OCI-LY3 (cell line): Measurements from ENCODE around the gene STX1B.

Experiments used
- H2AFZ ChIP-seq: fragments of 200-600, 300-600 bp; shearing (Covaris generic); 2 replicates; pipeline ENCODE4 v1.6.0; 2014; ENCODE audit warnings: antibody characterized with exemption, low read depth, low read length
- H3K27ac ChIP-seq: fragments of 200-600, 300-600 bp; sonication (generic); 2 replicates; pipeline ENCODE4 v1.5.1; 2014; ENCODE audit warnings: mild to moderate bottlenecking, low read length, moderate library complexity, mixed read lengths
- H3K27me3 ChIP-seq: fragments of 200-600, 300-600 bp; sonication (generic); 2 replicates; pipeline ENCODE4 v1.6.1; 2014; ENCODE audit warnings: low read depth, low read length, mixed read lengths
- H3K36me3 ChIP-seq: fragments of 200-600, 300-600 bp; sonication (generic); replicated peaks from 2 replicates; pipeline ENCODE3; 2014; ENCODE audit warnings: low read depth, low read length, mixed read lengths
- H3K4me1 ChIP-seq: fragments of 300-600, 200-600 bp; sonication (generic); 2 replicates; pipeline ENCODE4 v1.6.1; 2014; ENCODE audit warnings: low read length, mixed read lengths
- H3K4me2 ChIP-seq: fragments of 200-600, 300-600 bp; sonication (generic); 2 replicates; pipeline ENCODE4 v1.6.1; 2014; ENCODE audit warnings: low read length, mixed read lengths
- H3K4me3 ChIP-seq: fragments of 300-600, 200-600 bp; sonication (generic); 2 replicates; pipeline ENCODE4 v1.5.1; 2014; ENCODE audit warnings: antibody characterized with exemption, mild to moderate bottlenecking, low read length, moderate library complexity
- H3K79me2 ChIP-seq: fragments of 300-600, 200-600 bp; shearing (Covaris generic); 2 replicates; pipeline ENCODE4 v1.6.1; 2014; ENCODE audit warnings: mild to moderate bottlenecking, low read length, mixed read lengths
- H3K9ac ChIP-seq: fragments of 300-600, 200-600 bp; shearing (Covaris generic); 2 replicates; pipeline ENCODE4 v1.6.0; 2014; ENCODE audit warnings: mild to moderate bottlenecking, low read length, moderate library complexity
- H3K9me3 ChIP-seq: fragments of 200-600, 300-600 bp; shearing (Covaris generic); 2 replicates; pipeline ENCODE4 v1.6.1; 2014; ENCODE audit warnings: low read length, mixed read lengths; ENCODE audit not compliant: insufficient read depth
- H4K20me1 ChIP-seq: fragments of 200-600, 300-600 bp; sonication (generic); 2 replicates; pipeline ENCODE4 v1.6.1; 2016; ENCODE audit warnings: low read length, mixed read lengths; ENCODE audit not compliant: insufficient read depth
- CTCF ChIP-seq: fragments of 200-600, 300-600 bp; sonication (generic); IDR thresholded peaks from 2 replicates; pipeline ENCODE4 v1.5.1; 2014; ENCODE audit warnings: antibody characterized with exemption, low read length, low read depth
- EZH2phosphoT487 ChIP-seq: fragments of 200-600 bp; shearing (Covaris generic); IDR thresholded peaks from 2 replicates; pipeline ENCODE4 v1.6.1; 2018; ENCODE audit warnings: antibody characterized with exemption, mixed run types, low read depth

Gene STX1B

GRCh38 chr16:30995927-30996323, 14.5 kb downstream of the STX1B start:
- peak overlapping the region; percentile 94 for H3K4me3 ChIP-seq

GRCh38 chr16:30992931-30993816, 17.3 kb downstream of the STX1B start:
- no peaks in the 10 kb centered on the region for H3K36me3 ChIP-seq
- TF ChIP-seq CTCF (no peak), EZH2phosphoT487 (no peak)
- no peaks in the 10 kb centered on the region for H3K9me3 ChIP-seq
- 0 out of 2 replicates have a peak, but pooled peaks cover 7% of the 10 kb centered on the region for H3K27me3 ChIP-seq
- peaks cover 27% of the 10 kb centered on the region for H3K4me1 ChIP-seq
- no peaks in the 10 kb centered on the region for H3K79me2 ChIP-seq
- H4K20me1 ChIP-seq: no peaks in the 10 kb centered on the region
- no peak overlapping the region for H3K27ac ChIP-seq
- H2AFZ ChIP-seq: no peak overlapping the region
- peak overlapping the region; percentile 26; the same call in 1 of the 2 replicates for H3K4me2 ChIP-seq
- H3K4me3 ChIP-seq: no peak overlapping the region
- no peak overlapping the region for H3K9ac ChIP-seq

More at GRCh38 chr16:30995927-30996323, 14.5 kb downstream of the STX1B start:
- H3K27me3 ChIP-seq: 0 out of 2 replicates have a peak, but pooled peaks cover 7% of the 10 kb centered on the region
- peaks cover 19% of the 10 kb centered on the region; the same call in 1 of the 2 replicates for H3K4me1 ChIP-seq
- peak overlapping the region; percentile 100 for H3K4me2 ChIP-seq
- TF ChIP-seq CTCF (no peak), EZH2phosphoT487 (no peak)
- peak overlapping the region; percentile 97 for H3K9ac ChIP-seq
- H3K36me3 ChIP-seq: no peaks in the 10 kb centered on the region
- H3K79me2 ChIP-seq: no peaks in the 10 kb centered on the region
- no peaks in the 10 kb centered on the region for H3K9me3 ChIP-seq
- peak overlapping the region; percentile 63; the same call in 1 of the 2 replicates for H3K27ac ChIP-seq
- no peaks in the 10 kb centered on the region for H4K20me1 ChIP-seq
- H2AFZ ChIP-seq: no peak overlapping the region; the same call in 1 of the 2 replicates

GRCh38 chr16:30992276-30992780, 18.1 kb downstream of the STX1B start:
- no peaks in the 10 kb centered on the region for H3K79me2 ChIP-seq
- TF ChIP-seq CTCF: no peak
- no peak for TF ChIP-seq EZH2phosphoT487
- H3K4me1 ChIP-seq: peaks cover 25% of the 10 kb centered on the region
- no peak overlapping the region for H3K27ac ChIP-seq
- no peak overlapping the region for H3K4me3 ChIP-seq
- H3K9ac ChIP-seq: no peak overlapping the region
- no peak overlapping the region for H2AFZ ChIP-seq
- H3K9me3 ChIP-seq: no peaks in the 10 kb centered on the region
- no peaks in the 10 kb centered on the region for H3K27me3 ChIP-seq
- no peaks in the 10 kb centered on the region for H4K20me1 ChIP-seq
- no peak overlapping the region for H3K4me2 ChIP-seq
- H3K36me3 ChIP-seq: no peaks in the 10 kb centered on the region

GRCh38 chr16:30991052-30991451, 19.4 kb downstream of the STX1B start:
- no peak overlapping the region for H3K9ac ChIP-seq
- H3K4me2 ChIP-seq: no peak overlapping the region
- H3K4me3 ChIP-seq: no peak overlapping the region
- H3K36me3 ChIP-seq: no peaks in the 10 kb centered on the region
- H2AFZ ChIP-seq: no peak overlapping the region
- H3K4me1 ChIP-seq: peaks cover 24% of the 10 kb centered on the region
- no peaks in the 10 kb centered on the region for H3K27me3 ChIP-seq
- no peaks in the 10 kb centered on the region for H3K79me2 ChIP-seq
- no peak overlapping the region for H3K27ac ChIP-seq
- TF ChIP-seq CTCF (no peak), EZH2phosphoT487 (no peak)
- H3K9me3 ChIP-seq: no peaks in the 10 kb centered on the region
- no peaks in the 10 kb centered on the region for H4K20me1 ChIP-seq
